ENCODE results near the gene POFUT2. TPM values are rescaled to one million over a fixed set of nuclear protein-coding genes. Genes with fewer than 3 reads are reported as not detected.

Gene POFUT2
- total and polyA plus RNA-seq, 7 donors: 2.5 to 31.3 (median 18.9) TPM

- intact Hi-C loops (cut with DNase I): loop anchor here (10.0 kb wide), 1 partner anchor 82 kb away; no protein-coding TSS in a partner anchor
- 77 to 82% methylated on average over 20 of the region's 20 CpGs for WGBS, 2 donors
- no peak overlapping the region for H3K4me3 ChIP-seq
- no peak overlapping the region for H3K27ac ChIP-seq
- peaks cover 0 to 31% (median 21%) of the 10 kb centered on the region in 4 donors for H3K4me1 ChIP-seq
- DNase-seq: no peak
- H3K27me3 ChIP-seq: no peaks in the 10 kb centered on the region
- H3K9me3 ChIP-seq: peaks cover 0 to 8% (median 4%) of the 10 kb centered on the region in 4 donors
- no peaks in the 10 kb centered on the region for H3K36me3 ChIP-seq
- TF ChIP-seq POLR2A (IDR thresholded peaks at IDR 0.05) (no peak), EP300 (IDR thresholded peaks at IDR 0.05) (no peak), POLR2AphosphoS5 (IDR thresholded peaks at IDR 0.05) (no peak), CTCF (IDR thresholded peaks at IDR 0.05) (no peak)
Observed at GRCh38 chr21:45246386-45247320, 41.0 kb downstream of the POFUT2 start.

GRCh38 chr21:45244799-45245340 is 42.8 kb downstream of the POFUT2 start:
- Histone ChIP-seq H3K9me3 (peaks cover 0 to 8% (median 4%) of the 10 kb centered on the region in 4 donors), H3K27me3 (no peaks in the 10 kb centered on the region), H3K4me3 (no peak overlapping the region), H3K27ac (no peak overlapping the region), H3K4me1 (peaks cover 0 to 22% (median 16%) of the 10 kb centered on the region in 4 donors), H3K36me3 (no peaks in the 10 kb centered on the region)
- DNase-seq: no peak
- no peak for TF ChIP-seq POLR2A (IDR thresholded peaks at IDR 0.05)
- TF ChIP-seq POLR2AphosphoS5 (IDR thresholded peaks at IDR 0.05): no peak
- no peak for TF ChIP-seq EP300 (IDR thresholded peaks at IDR 0.05)
- TF ChIP-seq CTCF (IDR thresholded peaks at IDR 0.05): no peak
- WGBS, 2 donors: 82 to 89% methylated on average over 8 of the region's 8 CpGs
- intact Hi-C loops (cut with DNase I): loop anchor here (10.0 kb wide), 1 partner anchor 80 kb away; no protein-coding TSS in a partner anchor

- no peak for DNase-seq
- intact Hi-C loops (cut with DNase I): loop anchor here (10.0 kb wide), 1 partner anchor 79 kb away; no protein-coding TSS in a partner anchor
- Histone ChIP-seq H3K4me3 (no peak overlapping the region), H3K27ac (no peak overlapping the region), H3K27me3 (no peaks in the 10 kb centered on the region), H3K9me3 (peaks cover 0 to 8% (median 4%) of the 10 kb centered on the region in 4 donors), H3K4me1 (peaks cover 0 to 9% (median 5%) of the 10 kb centered on the region in 4 donors), H3K36me3 (no peaks in the 10 kb centered on the region)
- WGBS, 2 donors: 74 to 77% methylated on average over 3 of the region's 3 CpGs
- TF ChIP-seq POLR2AphosphoS5 (IDR thresholded peaks at IDR 0.05) (no peak), EP300 (IDR thresholded peaks at IDR 0.05) (no peak), CTCF (IDR thresholded peaks at IDR 0.05) (no peak), POLR2A (IDR thresholded peaks at IDR 0.05) (no peak)
Observed at GRCh38 chr21:45243603-45244002, 44.1 kb downstream of the POFUT2 start.

DNA sequence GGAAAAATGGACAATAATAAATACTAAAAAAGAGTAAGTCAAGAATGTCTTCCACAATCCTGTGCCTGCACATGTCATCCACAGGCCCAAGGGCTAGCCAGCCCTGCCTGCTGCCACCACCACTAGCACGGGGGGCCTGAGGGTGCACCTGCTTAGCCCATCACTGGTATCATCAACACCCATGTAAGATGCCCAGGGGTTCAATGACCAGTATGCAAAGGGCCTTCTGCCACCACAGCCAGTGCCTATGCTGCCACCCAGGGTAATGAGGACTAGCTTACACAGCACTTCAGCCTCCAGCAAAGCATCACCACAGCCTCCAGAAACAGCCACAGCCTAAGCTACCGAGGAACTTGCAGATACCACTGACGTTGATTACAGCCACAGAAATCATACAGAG is 46.3 kb downstream of the POFUT2 start:
- Histone ChIP-seq H3K27ac (no peak overlapping the region), H3K27me3 (peaks cover 0 to 4% (median 0%) of the 10 kb centered on the region in 3 donors), H3K4me3 (no peak overlapping the region), H3K36me3 (no peaks in the 10 kb centered on the region), H3K4me1 (no peaks in the 10 kb centered on the region), H3K9me3 (peaks cover 0 to 8% (median 4%) of the 10 kb centered on the region in 4 donors)
- intact Hi-C loops (cut with DNase I): loop anchor here (10.0 kb wide), 1 partner anchor 77 kb away; no protein-coding TSS in a partner anchor
- DNase-seq: no peak
- TF ChIP-seq EP300 (IDR thresholded peaks at IDR 0.05): no peak
- TF ChIP-seq POLR2A (IDR thresholded peaks at IDR 0.05): no peak
- TF ChIP-seq POLR2AphosphoS5 (IDR thresholded peaks at IDR 0.05): no peak
- no peak for TF ChIP-seq CTCF (IDR thresholded peaks at IDR 0.05)
- WGBS, 2 donors: 77 to 79% methylated on average over 3 of the region's 3 CpGs

Data from sigmoid colon (tissue), 7 donors.